Sigmoid colon (tissue), 7 donors: Measurements from ENCODE around the gene SRGAP2B. TPM values are rescaled to one million over a fixed set of nuclear protein-coding genes. Genes with fewer than 3 reads are reported as not detected.
"Not testable (repeated sequence)": the region's sequence is repeated elsewhere in the genome, so short reads cannot be mapped to it uniquely, and the experiment has no call there.

Experiments used
- DNase-seq: peaks from one replicate; pipeline ENCODE4 v3.0.0-alpha.2; 2019
- H3K27ac ChIP-seq, 4 donors: fragments of 200-600 bp; sonication (generic); one replicate each; pipeline ENCODE4 v1.5.1; 2016 to 2019; ENCODE audit warnings: mild to moderate bottlenecking in 1 of 4
- H3K27me3 ChIP-seq, 3 donors: fragments of 200-600 bp; sonication (generic); one replicate each; pipeline ENCODE4 v1.5.1; 2019; ENCODE audit warnings: mild to moderate bottlenecking in 1 of 3
- H3K36me3 ChIP-seq, 4 donors: fragments of 200-600 bp; sonication (generic); one replicate each; pipeline ENCODE4 v1.5.1; 2016 to 2019
- H3K4me1 ChIP-seq, 4 donors: fragments of 200-600 bp; sonication (generic); one replicate each; pipeline ENCODE4 v1.5.1; 2017 to 2019
- H3K4me3 ChIP-seq, 4 donors: fragments of 200-600 bp; sonication (generic); one replicate each; pipeline ENCODE4 v1.5.1; 2017 to 2019; ENCODE audit warnings: mild to moderate bottlenecking in 2 of 4, moderate library complexity in 1 of 4
- H3K9me3 ChIP-seq, 4 donors: fragments of 200-600 bp in 3 of 4; sonication (generic) in 3 of 4; one replicate each; pipeline versions ENCODE4 v1.5.1 to v1.6.1; 2013 to 2019
- WGBS, 2 donors: extraction: QIAGEN DNeasy Blood & Tissue Kit; methylation state at CpG; one replicate each; pipeline ENCODE4 v1.1.7; 2013; 5-methylcytosine and 5-hydroxymethylcytosine counted together
- intact Hi-C: fragments of 100-400 bp; cut with DNase I; formaldehyde crosslinking; loops from one replicate; pipeline ENCODE4 v1.15.1; 2023
- polyA plus RNA-seq, 3 donors: library from polyadenylated mRNA; stranded (reverse); fragments of 200-250 nt; gene quantifications; one replicate each; pipeline ENCODE4 v1.2.3, GENCODE V29; 2013
- total RNA-seq, 4 donors: library from RNA; depleted of rRNA; stranded (reverse); fragments of >200 nt; gene quantifications; one replicate each; pipeline ENCODE4 v1.1.0, GENCODE V29; 2016
- donor health status: healthy with polysubstance abuse.
- donor health status: Bipolar disorder and iron deficiency.
- donor health status: healthy.

The SRGAP2B gene
- total and polyA plus RNA-seq, 7 donors = 1.2 to 13.8 (median 11.8) TPM

DNA sequence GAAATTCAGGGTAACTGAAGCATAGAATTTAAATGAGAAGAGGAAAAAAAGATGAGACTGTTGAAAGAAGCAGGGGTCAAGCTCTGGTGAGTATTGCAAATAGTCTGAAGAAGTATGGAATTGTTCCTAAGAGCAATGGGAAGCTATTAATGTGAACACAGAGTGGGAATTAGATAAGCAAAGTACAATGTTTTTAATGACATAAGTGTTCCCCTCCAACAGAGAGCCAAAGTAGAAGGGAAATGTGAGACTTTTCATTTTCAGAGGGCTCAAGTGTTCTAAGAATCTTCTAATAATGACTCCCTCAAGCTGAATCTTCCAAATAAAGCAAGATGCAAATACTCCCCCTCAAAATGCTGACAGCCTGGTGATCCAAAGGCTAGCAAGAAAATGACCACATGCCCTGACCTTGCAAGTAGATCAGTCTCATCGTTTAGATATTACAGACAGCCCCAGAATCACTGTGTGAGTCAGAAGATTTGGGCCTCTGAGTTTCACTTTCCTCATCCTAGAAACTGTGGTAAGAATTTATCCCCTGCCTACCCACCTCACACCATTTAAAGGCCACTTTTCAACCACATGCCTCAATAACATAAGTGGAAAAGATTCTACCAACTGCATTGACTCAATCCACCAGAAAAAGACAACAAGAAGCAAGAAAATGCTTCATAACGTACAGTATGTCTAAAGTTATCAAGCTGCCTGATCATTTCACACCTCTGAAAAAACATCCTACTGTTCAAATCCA lies 79.2 kb downstream of the SRGAP2B start:
- DNase-seq, H3K27me3 ChIP-seq, H3K27ac ChIP-seq, H3K4me3 ChIP-seq, H3K9me3 ChIP-seq, H3K4me1 ChIP-seq, intact Hi-C loops, H3K36me3 ChIP-seq: not testable (repeated sequence)
- WGBS, 2 donors = no CpG with 5 or more reads among the region's 2 CpGs

DNA sequence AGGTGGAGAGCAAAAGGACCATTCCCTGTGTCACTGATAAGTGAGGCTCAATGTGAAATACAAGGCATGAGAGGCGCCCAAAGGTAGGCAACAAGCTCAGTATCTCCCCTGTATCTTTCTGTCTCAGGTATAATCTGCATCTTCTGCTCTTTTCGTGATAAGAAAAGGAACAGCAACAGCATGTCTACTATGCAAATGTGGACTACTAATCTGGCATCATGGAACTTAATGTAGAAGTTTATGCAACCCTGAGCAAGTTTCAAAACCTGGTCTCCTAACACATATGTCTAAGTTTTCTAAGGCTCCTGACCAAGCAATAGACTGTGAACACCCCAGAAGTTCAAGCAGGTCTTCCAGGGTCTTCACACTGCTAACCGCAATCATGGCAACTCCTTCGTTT lies 81.8 kb downstream of the SRGAP2B start:
- H3K9me3 ChIP-seq, H3K4me1 ChIP-seq, H3K36me3 ChIP-seq, H3K27ac ChIP-seq, intact Hi-C loops, H3K4me3 ChIP-seq, DNase-seq, H3K27me3 ChIP-seq: not testable (repeated sequence)
- 79 to 95% methylated on average over 4 of the region's 4 CpGs for WGBS, 2 donors

DNA sequence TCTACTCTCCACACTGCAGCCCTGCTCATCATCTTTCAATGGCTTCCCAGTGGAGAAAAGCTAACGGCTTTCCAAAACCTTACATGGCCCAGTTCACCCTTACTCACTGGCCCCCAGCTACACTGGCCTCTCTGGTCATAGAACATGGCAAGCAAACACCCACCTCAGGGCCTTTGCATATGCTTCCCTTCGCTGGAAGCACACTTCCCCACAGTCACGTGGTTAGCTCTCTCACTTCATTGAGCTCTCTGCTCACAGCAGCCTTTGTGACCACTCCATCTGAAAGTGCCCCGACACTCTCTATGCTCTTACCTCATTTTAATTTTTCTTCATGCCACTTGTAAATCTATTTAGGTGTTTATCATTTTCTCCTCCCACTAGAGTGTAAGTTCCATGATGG lies 83.3 kb downstream of the SRGAP2B start:
- H3K4me1 ChIP-seq, intact Hi-C loops: not testable (repeated sequence)
- 81 to 94% methylated on average over 4 of the region's 4 CpGs for WGBS, 2 donors

DNA sequence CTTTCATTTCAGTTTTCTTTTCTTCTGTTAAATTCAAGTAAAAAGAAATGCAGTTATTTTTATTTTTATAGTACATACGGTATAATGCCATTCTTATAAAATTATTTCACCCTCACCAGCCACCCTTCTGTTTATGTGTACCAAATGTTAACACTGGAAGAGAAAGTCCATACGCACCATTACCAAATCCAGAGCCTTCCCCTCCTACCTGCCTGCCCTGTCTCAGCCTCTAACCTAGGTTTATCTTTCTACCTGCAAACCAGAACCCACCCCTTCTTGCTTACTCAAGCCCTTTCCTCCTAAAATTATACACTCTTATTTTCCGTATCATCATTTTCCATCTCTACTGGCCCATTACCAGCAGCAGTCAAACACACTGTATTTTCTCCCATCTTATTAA lies 84.5 kb downstream of the SRGAP2B start:
- 56 to 57% methylated on average over 2 of the region's 3 CpGs for WGBS, 2 donors
- H3K4me3 ChIP-seq, H3K27me3 ChIP-seq, intact Hi-C loops, H3K4me1 ChIP-seq, H3K36me3 ChIP-seq, DNase-seq, H3K27ac ChIP-seq, H3K9me3 ChIP-seq: not testable (repeated sequence)

More for the DNA sequence above, 83.3 kb downstream of the SRGAP2B start:
- DNase-seq, H3K4me3 ChIP-seq, H3K27ac ChIP-seq, H3K36me3 ChIP-seq, H3K9me3 ChIP-seq, H3K27me3 ChIP-seq: not testable (repeated sequence)

DNA sequence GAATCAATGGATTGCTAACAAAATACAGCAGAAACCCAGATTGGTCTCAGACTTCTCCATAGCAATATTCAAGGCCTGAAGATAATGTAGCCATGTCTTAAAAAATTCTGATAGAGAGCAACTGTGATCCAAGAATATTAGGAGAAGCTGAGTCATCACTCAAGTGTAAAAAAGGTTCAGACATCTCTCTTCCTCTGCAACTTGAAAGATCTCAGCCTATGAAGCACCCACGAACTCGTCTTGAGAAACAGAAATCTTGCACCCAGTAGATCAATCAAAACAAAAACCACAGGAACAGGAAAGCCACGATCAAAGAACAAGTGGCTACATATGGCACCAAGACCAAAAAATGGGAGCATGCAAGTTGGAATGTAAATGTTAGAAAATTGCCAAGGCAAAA lies 85.2 kb downstream of the SRGAP2B start:
- 26 to 73% methylated on average over 3 of the region's 3 CpGs for WGBS, 2 donors
- H3K4me3 ChIP-seq, H3K27ac ChIP-seq, DNase-seq, intact Hi-C loops, H3K27me3 ChIP-seq, H3K9me3 ChIP-seq, H3K4me1 ChIP-seq, H3K36me3 ChIP-seq: not testable (repeated sequence)

DNA sequence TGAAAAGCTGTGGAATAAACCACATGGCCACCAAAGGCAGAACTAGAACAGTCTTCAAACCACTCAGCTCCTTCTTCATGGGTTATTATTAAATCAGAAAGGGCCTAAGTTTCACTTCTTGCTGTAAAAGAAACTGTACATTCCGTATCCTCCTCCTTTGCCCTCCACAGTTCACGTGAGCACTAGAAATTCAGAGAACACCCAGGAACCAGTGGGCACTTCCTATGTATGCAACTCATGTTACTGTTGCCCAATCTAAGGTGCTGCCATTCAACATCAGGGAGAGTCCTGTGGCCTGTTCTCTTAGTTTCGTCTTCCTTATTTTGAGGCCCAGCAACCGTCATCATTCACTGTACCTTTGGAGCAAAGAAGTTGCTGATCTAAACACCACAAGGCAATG lies 86.7 kb downstream of the SRGAP2B start:
- H3K4me3 ChIP-seq, H3K27ac ChIP-seq, intact Hi-C loops, H3K36me3 ChIP-seq, H3K4me1 ChIP-seq, H3K9me3 ChIP-seq, H3K27me3 ChIP-seq, DNase-seq: not testable (repeated sequence)
- no CpG with 5 or more reads among the region's 4 CpGs for WGBS, 2 donors

DNA sequence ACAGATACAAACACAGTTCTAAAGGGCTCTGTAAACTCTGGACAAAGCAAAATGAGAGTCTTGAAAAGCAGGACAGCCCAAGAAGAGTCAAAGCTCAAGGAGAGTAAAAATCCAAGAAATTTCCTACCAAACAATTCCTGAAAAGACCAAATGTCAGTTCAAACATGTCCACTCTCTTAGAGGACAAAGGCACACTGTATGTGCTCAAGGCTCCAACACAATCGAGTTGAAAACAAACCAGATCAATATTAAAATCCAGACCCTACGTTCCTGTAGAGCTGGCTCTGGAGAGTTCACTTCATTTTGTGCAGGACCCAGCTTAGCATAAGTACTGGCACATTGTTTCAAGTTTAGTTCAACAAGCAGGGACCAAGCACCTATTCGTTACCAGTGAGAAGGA lies 90.0 kb downstream of the SRGAP2B start:
- H3K27ac ChIP-seq, H3K9me3 ChIP-seq, H3K36me3 ChIP-seq, H3K27me3 ChIP-seq, intact Hi-C loops, H3K4me3 ChIP-seq, DNase-seq, H3K4me1 ChIP-seq: not testable (repeated sequence)
- 60 to 80% methylated on average over 2 of the region's 3 CpGs for WGBS, 2 donors

DNA sequence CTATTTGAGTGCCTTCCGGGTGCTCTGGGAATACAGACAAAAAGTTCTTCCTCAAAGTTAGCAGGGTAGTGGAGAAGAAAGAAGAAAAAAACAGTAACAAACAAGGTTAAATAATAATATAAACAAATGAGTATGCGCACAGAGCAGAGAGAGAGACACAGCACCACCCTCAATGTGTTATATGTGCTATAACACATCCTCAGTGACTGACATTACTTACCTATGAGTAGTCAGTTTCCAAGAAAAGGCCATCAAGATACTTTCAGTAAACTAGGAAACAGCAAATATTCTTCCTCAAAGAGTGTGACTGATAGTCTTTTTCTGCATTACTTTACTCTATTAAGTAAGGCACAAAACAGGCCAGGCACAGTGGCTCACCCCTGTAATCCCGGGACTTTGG lies 93.7 kb downstream of the SRGAP2B start:
- H3K36me3 ChIP-seq, H3K9me3 ChIP-seq, DNase-seq, H3K27ac ChIP-seq, H3K4me3 ChIP-seq, H3K4me1 ChIP-seq, intact Hi-C loops, H3K27me3 ChIP-seq: not testable (repeated sequence)
- 96 to 99% methylated on average over 2 of the region's 3 CpGs for WGBS, 2 donors

DNA sequence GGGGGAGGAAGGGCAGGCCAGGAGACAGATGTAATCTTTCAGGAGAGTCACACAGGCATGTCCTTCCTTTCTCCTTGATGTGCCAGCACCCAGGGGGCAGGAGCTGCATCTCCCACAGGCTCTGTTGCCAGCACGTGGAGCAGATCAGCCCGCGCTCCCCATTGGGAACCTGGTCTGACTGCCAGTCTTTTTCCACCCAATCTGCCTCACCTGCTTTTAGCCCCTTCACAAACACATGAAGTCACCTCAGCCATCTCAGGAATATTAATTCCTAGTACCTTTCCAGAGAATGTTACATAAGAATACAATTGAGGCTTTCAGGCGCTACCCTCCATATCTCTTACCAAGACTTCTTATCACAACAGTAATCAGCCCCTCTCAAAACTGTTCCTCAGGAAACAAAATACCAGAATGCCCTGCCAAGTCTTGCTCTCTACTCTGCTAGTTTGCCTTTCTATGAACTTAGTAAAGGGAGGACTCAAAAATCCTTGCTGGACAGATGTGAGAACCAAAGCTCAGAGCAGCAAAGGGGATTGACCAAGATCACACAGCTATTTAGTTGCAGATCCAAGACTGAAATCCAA lies 94.3 kb downstream of the SRGAP2B start:
- H3K36me3 ChIP-seq, H3K9me3 ChIP-seq, H3K4me1 ChIP-seq, intact Hi-C loops, H3K27me3 ChIP-seq, H3K27ac ChIP-seq, H3K4me3 ChIP-seq, DNase-seq: not testable (repeated sequence)
- 100% methylated on average over 1 of the region's 4 CpGs for WGBS, 2 donors

DNA sequence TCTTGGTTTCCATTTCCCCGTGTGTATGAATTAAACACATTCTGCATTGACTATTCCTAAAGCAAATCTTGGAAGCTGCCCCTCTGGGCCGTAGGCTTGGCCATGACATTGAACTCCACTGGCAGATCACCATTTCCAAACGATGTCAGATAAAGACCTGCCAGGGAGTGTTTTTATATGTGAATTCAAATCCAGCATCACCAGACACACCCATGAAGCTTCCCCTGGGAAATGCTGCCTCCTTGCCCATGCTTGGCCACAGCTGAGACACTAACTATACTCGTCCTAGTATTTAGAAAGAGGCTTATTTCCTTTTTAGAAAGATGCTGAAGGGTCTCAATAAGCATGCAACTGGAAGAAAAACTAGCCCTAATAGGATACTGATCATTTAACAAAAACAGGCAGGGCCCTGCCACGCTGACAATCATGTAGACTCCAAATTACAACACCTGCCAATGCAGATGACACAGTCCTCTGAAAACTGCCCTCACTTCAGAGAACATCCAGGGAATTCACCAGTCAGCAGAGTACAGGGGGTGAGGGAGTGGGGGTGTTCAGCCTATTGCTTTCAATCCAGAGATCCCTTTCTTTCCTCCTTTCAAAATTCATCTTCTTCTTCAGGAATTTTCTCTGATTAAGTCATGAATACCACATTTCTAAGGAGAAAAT lies 94.9 kb downstream of the SRGAP2B start:
- whole genome bisulfite sequencing, 2 donors = no CpG with 5 or more reads among the region's 5 CpGs
- H3K9me3 ChIP-seq, H3K4me3 ChIP-seq, DNase-seq, H3K36me3 ChIP-seq, H3K27me3 ChIP-seq, H3K4me1 ChIP-seq, H3K27ac ChIP-seq, intact Hi-C loops: not testable (repeated sequence)

DNA sequence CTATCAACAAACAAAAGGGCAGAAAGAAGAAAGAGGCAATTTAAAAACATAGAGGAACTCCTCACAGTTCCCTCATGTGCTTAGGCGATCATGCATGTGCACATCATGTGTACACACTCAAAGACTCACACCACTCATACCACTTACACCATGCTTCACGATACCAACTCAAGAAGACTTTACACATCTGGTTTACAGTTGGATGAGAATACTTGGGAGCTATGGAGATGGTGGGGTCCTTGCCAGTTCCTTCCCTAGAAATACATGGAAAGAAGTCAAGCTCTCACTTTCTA lies 96.2 kb downstream of the SRGAP2B start:
- H3K4me1 ChIP-seq, H3K27me3 ChIP-seq, DNase-seq, H3K9me3 ChIP-seq, H3K36me3 ChIP-seq, H3K4me3 ChIP-seq, H3K27ac ChIP-seq, intact Hi-C loops: not testable (repeated sequence)
- 62 to 97% methylated on average over 1 of the region's 2 CpGs for WGBS, 2 donors

DNA sequence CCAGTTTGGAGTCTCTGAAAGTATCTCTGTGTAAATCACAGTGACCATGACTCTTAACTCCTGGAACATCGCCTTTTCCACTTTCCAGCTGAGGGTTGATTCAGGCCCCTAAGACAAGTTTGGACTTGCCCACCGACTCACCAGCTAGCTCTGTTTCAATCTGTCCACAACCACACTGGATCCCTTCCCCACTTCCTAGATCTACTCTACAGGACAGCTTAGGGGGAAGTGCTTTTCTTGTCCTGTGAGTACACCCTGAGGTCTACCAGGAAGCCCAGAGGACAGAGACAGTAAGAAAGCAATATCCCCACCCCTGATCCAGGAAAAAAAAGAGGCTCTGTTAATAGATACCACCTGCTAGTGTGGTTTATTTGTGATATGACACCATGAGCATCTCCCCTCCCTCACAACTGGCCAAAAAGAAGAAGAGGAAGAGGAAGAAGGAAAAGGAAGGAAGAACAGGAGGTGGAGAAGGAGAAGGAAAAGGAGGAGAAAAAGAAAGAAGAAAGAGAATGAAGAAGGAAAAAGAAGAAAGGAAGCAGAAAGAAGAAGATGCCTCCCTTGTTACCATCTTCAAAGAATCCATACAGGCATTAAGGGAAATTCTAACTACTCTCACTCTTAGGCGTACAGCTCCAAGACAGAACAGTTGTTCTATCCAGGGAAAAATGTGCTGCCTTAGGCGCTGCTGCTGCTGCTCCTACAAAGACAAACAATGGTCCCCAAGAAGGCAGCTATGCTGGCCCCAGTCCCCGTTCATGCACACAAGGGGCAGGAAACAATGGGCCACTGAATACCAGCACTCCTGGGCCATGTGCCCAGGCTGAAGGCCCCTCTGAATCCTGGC lies 96.8 kb downstream of the SRGAP2B start:
- H3K4me1 ChIP-seq, intact Hi-C loops, H3K4me3 ChIP-seq, H3K27me3 ChIP-seq, H3K36me3 ChIP-seq, H3K27ac ChIP-seq, H3K9me3 ChIP-seq, DNase-seq: not testable (repeated sequence)
- WGBS, 2 donors = 89 to 92% methylated on average over 3 of the region's 5 CpGs
